Hepatocyte (in vitro differentiated cells): ENCODE measurements around the gene KRT7. TPM values are rescaled to one million over a fixed set of nuclear protein-coding genes. Genes with fewer than 3 reads are reported as not detected.

Experiments
- DNase-seq: peaks from one replicate; pipeline ENCODE4 v3.0.0-alpha.2; 2016; ENCODE audit warnings: low spot score
- H2AFZ ChIP-seq: fragments of 200-600 bp; sonication (generic); 2 replicates; pipeline ENCODE4 v1.6.0; 2016; ENCODE audit warnings: antibody characterized with exemption, mild to moderate bottlenecking
- H3K27ac ChIP-seq: fragments of 200-600 bp; sonication (generic); 2 replicates; pipeline ENCODE4 v1.5.1; 2016; ENCODE audit warnings: mild to moderate bottlenecking
- H3K27me3 ChIP-seq: fragments of 200-600 bp; sonication (generic); 2 replicates; pipeline ENCODE4 v1.6.1; 2016
- H3K36me3 ChIP-seq: fragments of 200-600 bp; sonication (generic); replicated peaks from 2 replicates; pipeline ENCODE4 v1.5.1; 2016; ENCODE audit warnings: low read depth; ENCODE audit not compliant: insufficient read depth
- H3K4me1 ChIP-seq: fragments of 200-600 bp; sonication (generic); 2 replicates; pipeline ENCODE4 v1.5.1; 2016; ENCODE audit warnings: mild to moderate bottlenecking, moderate library complexity; ENCODE audit not compliant: insufficient read depth
- H3K4me2 ChIP-seq: fragments of 200-600 bp; sonication (generic); 2 replicates; pipeline ENCODE4 v1.6.0; 2016
- H3K4me3 ChIP-seq: fragments of 200-600 bp; sonication (generic); 2 replicates; pipeline ENCODE4 v1.5.1; 2016; ENCODE audit warnings: mild to moderate bottlenecking
- H3K79me2 ChIP-seq: fragments of 200-600 bp; sonication (generic); 2 replicates; pipeline ENCODE4 v1.6.0; 2017; ENCODE audit warnings: mild to moderate bottlenecking
- H3K9me2 ChIP-seq: fragments of 200-600 bp; sonication (generic); replicated peaks from 2 replicates; pipeline ENCODE4 v1.6.0; 2017; ENCODE audit warnings: mild to moderate bottlenecking; ENCODE audit not compliant: insufficient read depth
- H3K9me3 ChIP-seq: fragments of 200-600 bp; sonication (generic); 2 replicates; pipeline ENCODE4 v1.5.1; 2016; ENCODE audit warnings: low read depth, mild to moderate bottlenecking
- H4K20me1 ChIP-seq: fragments of 200-600 bp; sonication (generic); 2 replicates; pipeline ENCODE4 v1.6.0; 2016; ENCODE audit warnings: mild to moderate bottlenecking; ENCODE audit not compliant: insufficient read depth, poor library complexity, severe bottlenecking
- CTCF ChIP-seq: fragments of 200-600 bp; sonication (generic); IDR thresholded peaks from 2 replicates; pipeline ENCODE4 v1.5.1; 2016; ENCODE audit warnings: antibody characterized with exemption, mild to moderate bottlenecking; ENCODE audit not compliant: poor library complexity
- EZH2 ChIP-seq: fragments of 200-600 bp; sonication (generic); IDR thresholded peaks from 2 replicates; pipeline ENCODE4 v1.6.1; 2016; ENCODE audit warnings: antibody characterized with exemption, mild to moderate bottlenecking, borderline replicate concordance
- EZH2phosphoT487 ChIP-seq: fragments of 200-600 bp; sonication (generic); IDR thresholded peaks from one replicate; pipeline ENCODE4 v1.6.1; 2018; ENCODE audit warnings: antibody characterized with exemption, mild to moderate bottlenecking, low read depth, moderate library complexity; ENCODE audit not compliant: unreplicated experiment, severe bottlenecking
- WGBS: methylation state at CpG from one replicate; pipeline ENCODE4 v1.1.6; 2016; ENCODE audit warnings: low lambda C conversion rate; ENCODE audit errors: missing lambda C conversion rate; 5-methylcytosine and 5-hydroxymethylcytosine counted together
- polyA plus RNA-seq: library from polyadenylated mRNA; unstranded; fragments of >200 nt; fragmentation: Nextera tagmentation; extraction: Ambion mirVana; gene quantifications from 2 replicates; pipeline ENCODE4 v1.2.1, GENCODE V29; 2016
- total RNA-seq: library from RNA; depleted of rRNA; stranded (reverse); fragments of >200 nt; gene quantifications from 2 replicates; pipeline ENCODE4 v1.2.3, GENCODE V29; 2014

Gene KRT7
- total and polyA plus RNA-seq, 2 experiments from 2014 or later = 27.1 to 33.3 TPM

- Histone ChIP-seq H3K9me2 (no peaks in the 10 kb centered on the region), H2AFZ (no peak overlapping the region), H3K9me3 (no peaks in the 10 kb centered on the region), H3K4me3 (no peak overlapping the region), H3K27me3 (no peaks in the 10 kb centered on the region), H4K20me1 (no peaks in the 10 kb centered on the region), H3K36me3 (no peaks in the 10 kb centered on the region), H3K27ac (peak overlapping the region; percentile 62), H3K79me2 (no peaks in the 10 kb centered on the region), H3K4me1 (peaks cover 39% of the 10 kb centered on the region), H3K4me2 (no peak overlapping the region)
- peak; percentile 59 for DNase-seq
- TF ChIP-seq EZH2phosphoT487 (no peak), EZH2 (no peak), CTCF (no peak)
- 66% methylated on average over 10 of the region's 12 CpGs for WGBS
These were observed 11.0 kb downstream of the KRT7 start for GRCh38 chr12:52243856-52244614.

- Histone ChIP-seq H3K27me3 (no peaks in the 10 kb centered on the region), H3K9me3 (no peaks in the 10 kb centered on the region), H3K9me2 (no peaks in the 10 kb centered on the region), H3K79me2 (no peaks in the 10 kb centered on the region), H3K4me2 (no peak overlapping the region), H3K36me3 (no peaks in the 10 kb centered on the region), H2AFZ (no peak overlapping the region), H3K4me1 (peaks cover 33% of the 10 kb centered on the region), H4K20me1 (no peaks in the 10 kb centered on the region), H3K4me3 (no peak overlapping the region), H3K27ac (peak overlapping the region; percentile 62)
- TF ChIP-seq EZH2phosphoT487 = no peak
- TF ChIP-seq EZH2 = no peak
- no peak for DNase-seq
- 51% methylated on average over 3 of the region's 3 CpGs for WGBS
These were observed 11.6 kb downstream of the KRT7 start for GRCh38 chr12:52244615-52244994.

- no peaks in the 10 kb centered on the region for H3K9me3 ChIP-seq
- H3K4me1 ChIP-seq = peaks cover 30% of the 10 kb centered on the region
- 91% methylated on average over 20 of the region's 20 CpGs for WGBS
- no peak overlapping the region for H3K4me2 ChIP-seq
- H3K27me3 ChIP-seq = peaks cover 4% of the 10 kb centered on the region
- no peaks in the 10 kb centered on the region for H3K9me2 ChIP-seq
- H3K4me3 ChIP-seq = no peak overlapping the region
- H3K27ac ChIP-seq = no peak overlapping the region
- H2AFZ ChIP-seq = no peak overlapping the region
- H3K79me2 ChIP-seq = no peaks in the 10 kb centered on the region
- DNase-seq = no peak
- H4K20me1 ChIP-seq = no peaks in the 10 kb centered on the region
- no peak for TF ChIP-seq EZH2
- TF ChIP-seq EZH2phosphoT487 = no peak
- no peak for TF ChIP-seq CTCF
- H3K36me3 ChIP-seq = no peaks in the 10 kb centered on the region
These were observed 12.4 kb downstream of the KRT7 start for GRCh38 chr12:52245259-52245961.

GRCh38 chr12:52245962-52246569 lies 13.0 kb downstream of the KRT7 start:
- Histone ChIP-seq H3K4me1 (peaks cover 30% of the 10 kb centered on the region), H3K36me3 (no peaks in the 10 kb centered on the region), H3K9me2 (no peaks in the 10 kb centered on the region), H3K79me2 (no peaks in the 10 kb centered on the region), H3K9me3 (no peaks in the 10 kb centered on the region), H3K27me3 (peaks cover 8% of the 10 kb centered on the region), H3K27ac (no peak overlapping the region), H3K4me2 (no peak overlapping the region), H2AFZ (no peak overlapping the region), H4K20me1 (no peaks in the 10 kb centered on the region), H3K4me3 (no peak overlapping the region)
- DNase-seq = no peak
- WGBS = 77% methylated on average over 7 of the region's 7 CpGs
- TF ChIP-seq CTCF (no peak), EZH2phosphoT487 (no peak), EZH2 (no peak)
